ENCODE measurements around the gene PRKN. TPM values are rescaled to one million over a fixed set of nuclear protein-coding genes. Genes with fewer than 3 reads are reported as not detected.

PRKN gene
- total RNA-seq, 1 donor from 2014 or later = 5.7 TPM

DNA sequence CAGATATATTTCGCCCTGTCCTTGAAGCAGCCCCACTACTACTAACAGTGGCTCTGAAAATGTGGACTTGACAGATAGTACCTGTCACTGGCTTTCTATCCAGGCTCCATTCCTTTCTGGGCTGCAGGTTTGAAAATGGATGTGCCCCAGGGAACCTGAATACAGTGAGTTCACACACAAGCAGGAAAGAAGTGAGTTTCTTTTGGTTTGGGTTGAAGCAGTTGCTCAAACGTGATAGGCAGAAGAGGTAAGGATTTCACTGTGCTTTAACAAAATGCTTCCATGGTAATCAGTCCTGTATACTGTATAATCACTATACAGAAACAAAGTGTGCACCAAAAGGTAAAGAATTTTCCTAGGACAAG is 382.9 kb downstream of the PRKN start:
- TF ChIP-seq, protein P1, sequence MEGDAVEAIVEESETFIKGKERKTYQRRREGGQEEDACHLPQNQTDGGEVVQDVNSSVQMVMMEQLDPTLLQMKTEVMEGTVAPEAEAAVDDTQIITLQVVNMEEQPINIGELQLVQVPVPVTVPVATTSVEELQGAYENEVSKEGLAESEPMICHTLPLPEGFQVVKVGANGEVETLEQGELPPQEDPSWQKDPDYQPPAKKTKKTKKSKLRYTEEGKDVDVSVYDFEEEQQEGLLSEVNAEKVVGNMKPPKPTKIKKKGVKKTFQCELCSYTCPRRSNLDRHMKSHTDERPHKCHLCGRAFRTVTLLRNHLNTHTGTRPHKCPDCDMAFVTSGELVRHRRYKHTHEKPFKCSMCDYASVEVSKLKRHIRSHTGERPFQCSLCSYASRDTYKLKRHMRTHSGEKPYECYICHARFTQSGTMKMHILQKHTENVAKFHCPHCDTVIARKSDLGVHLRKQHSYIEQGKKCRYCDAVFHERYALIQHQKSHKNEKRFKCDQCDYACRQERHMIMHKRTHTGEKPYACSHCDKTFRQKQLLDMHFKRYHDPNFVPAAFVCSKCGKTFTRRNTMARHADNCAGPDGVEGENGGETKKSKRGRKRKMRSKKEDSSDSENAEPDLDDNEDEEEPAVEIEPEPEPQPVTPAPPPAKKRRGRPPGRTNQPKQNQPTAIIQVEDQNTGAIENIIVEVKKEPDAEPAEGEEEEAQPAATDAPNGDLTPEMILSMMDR (IDR thresholded peaks at IDR 0.05) = no peak
- Mint-ChIP-seq H3K4me1 (ENCODE audit: low read depth) (peaks cover 10% of the 10 kb centered on the region), H3K36me3 (ENCODE audit: low read depth) (no peaks in the 10 kb centered on the region), H3K27me3 (ENCODE audit: low read depth) (no peaks in the 10 kb centered on the region), H3K9me3 (ENCODE audit: low read depth) (no peaks in the 10 kb centered on the region), H3K4me3 (ENCODE audit: unreplicated experiment) (no peak overlapping the region), H3K27ac (ENCODE audit: unreplicated experiment) (no peak overlapping the region)
- no peak for DNase-seq (ENCODE audit: low spot score)

DNA sequence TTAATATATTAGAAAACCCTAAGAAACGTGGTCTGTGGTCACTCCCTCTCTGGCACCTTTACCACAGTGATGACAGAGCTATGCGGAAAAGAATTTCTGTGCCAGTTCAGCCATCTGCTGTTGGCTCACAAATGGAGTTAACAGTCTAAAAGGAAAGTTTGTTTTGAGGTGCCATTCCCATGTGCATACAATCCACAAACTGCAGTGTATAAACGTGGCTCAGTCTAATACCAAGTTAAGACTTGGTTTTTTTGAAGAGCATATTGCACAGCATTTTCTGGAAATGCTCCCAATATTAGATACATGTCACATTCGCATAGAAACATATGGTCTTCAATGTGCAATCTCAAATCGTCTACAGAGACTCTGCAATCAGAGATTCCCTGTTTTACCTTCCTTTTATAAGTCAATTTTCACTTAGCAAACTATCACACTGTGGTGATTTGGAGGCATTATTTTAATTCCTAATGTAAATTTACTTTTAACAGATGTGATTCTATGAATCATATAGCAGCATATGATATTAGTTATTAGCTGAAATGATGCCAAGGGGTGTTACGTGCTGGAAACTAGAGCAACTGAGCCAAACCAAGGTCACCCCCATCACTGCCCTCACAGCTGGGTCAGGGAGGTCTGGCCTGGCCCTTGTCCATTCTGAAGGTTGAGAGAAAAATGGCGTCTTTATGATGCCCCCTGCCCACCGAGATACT is 383.5 kb downstream of the PRKN start:
- DNase-seq (ENCODE audit: low spot score) = no peak
- Mint-ChIP-seq H3K36me3 (ENCODE audit: low read depth) (no peaks in the 10 kb centered on the region), H3K27me3 (ENCODE audit: low read depth) (no peaks in the 10 kb centered on the region), H3K9me3 (ENCODE audit: low read depth) (no peaks in the 10 kb centered on the region), H3K27ac (ENCODE audit: unreplicated experiment) (no peak overlapping the region), H3K4me3 (ENCODE audit: unreplicated experiment) (no peak overlapping the region), H3K4me1 (ENCODE audit: low read depth) (peaks cover 10% of the 10 kb centered on the region)
- TF ChIP-seq, protein P1 (IDR thresholded peaks at IDR 0.05) = no peak

DNA sequence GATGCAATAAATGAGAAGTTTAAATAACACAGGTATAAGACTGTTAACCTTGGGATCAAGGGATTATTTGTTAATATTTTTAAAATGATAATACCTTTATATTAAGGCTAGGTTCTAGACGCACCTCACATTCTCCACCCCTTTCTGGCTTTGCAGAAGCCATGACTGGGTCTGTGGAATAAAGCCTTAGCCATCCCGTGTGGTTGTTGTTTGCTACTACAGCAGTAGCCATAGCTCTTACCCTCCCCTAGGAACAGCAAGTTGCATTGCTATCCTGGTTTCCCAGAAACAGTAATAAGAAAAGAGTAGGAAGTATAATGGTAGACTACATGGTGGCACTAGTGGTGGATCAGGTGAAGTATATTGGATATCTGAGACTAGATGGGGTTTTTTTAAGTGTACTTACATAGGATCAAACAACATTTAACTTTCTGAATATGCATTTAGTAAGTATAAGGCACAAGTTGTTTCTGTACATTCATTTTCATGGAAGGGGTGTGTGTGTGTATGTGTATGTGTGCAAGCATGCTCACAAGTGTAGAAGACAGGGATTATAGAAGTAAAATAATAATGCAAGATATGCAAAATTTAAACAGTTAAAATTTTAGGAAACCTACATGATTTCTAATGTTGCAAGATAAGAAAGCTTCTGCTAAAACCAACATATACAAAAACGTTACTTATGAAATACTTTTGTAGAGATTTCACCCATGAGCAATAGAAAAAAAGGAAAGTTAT is 384.2 kb downstream of the PRKN start:
- Mint-ChIP-seq H3K4me1 (ENCODE audit: low read depth) (peaks cover 10% of the 10 kb centered on the region), H3K27ac (ENCODE audit: unreplicated experiment) (no peak overlapping the region), H3K4me3 (ENCODE audit: unreplicated experiment) (no peak overlapping the region), H3K27me3 (ENCODE audit: low read depth) (no peaks in the 10 kb centered on the region), H3K9me3 (ENCODE audit: low read depth) (no peaks in the 10 kb centered on the region), H3K36me3 (ENCODE audit: low read depth) (no peaks in the 10 kb centered on the region)
- DNase-seq (ENCODE audit: low spot score) = no peak
- TF ChIP-seq, protein P1 (IDR thresholded peaks at IDR 0.05) = peak; percentile 31

DNA sequence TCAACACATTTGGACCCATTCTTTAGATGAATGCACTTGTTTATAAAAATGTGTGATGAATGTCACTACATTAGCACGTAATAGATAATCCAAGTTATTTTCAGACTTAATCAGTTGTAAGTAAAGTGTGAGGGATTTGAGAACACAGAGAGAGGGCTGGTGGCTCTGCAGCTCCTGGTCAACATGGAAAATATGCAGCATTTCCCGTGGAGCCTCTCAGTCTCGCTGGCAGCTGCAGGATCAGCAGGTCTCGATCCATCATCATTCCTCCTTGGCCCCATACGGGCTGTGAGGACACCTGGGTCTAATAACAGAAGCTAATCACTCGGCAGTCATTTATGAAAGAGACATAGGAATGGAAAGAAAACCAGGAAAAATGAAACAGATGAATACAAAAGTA is 390.2 kb downstream of the PRKN start:
- Mint-ChIP-seq H3K4me3 (ENCODE audit: unreplicated experiment) (no peak overlapping the region), H3K9me3 (ENCODE audit: low read depth) (peaks cover 6% of the 10 kb centered on the region), H3K27ac (ENCODE audit: unreplicated experiment) (no peak overlapping the region), H3K27me3 (ENCODE audit: low read depth) (no peaks in the 10 kb centered on the region), H3K4me1 (ENCODE audit: low read depth) (no peaks in the 10 kb centered on the region), H3K36me3 (ENCODE audit: low read depth) (no peaks in the 10 kb centered on the region)
- TF ChIP-seq, protein P1 (IDR thresholded peaks at IDR 0.05) = no peak
- no peak for DNase-seq (ENCODE audit: low spot score)

DNA sequence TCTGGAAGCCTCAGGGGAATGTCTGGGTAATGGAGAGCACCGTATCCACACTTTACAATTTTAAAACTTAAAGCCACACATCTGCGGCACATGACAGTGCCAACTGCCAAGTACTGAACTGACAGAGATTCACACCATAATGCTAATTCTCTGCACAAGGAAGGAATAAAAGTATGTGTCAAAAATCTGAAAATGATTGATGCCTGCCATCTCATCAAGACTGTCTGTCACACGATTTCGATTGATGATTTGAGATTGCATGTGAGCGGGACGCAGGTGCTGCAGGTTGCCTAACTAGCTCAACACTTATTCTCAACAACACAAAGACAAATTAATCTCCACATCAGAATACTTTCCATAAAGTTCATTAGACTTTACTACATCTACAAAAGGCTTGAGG is 391.2 kb downstream of the PRKN start:
- H3K4me3 Mint-ChIP-seq (ENCODE audit: unreplicated experiment) = no peak overlapping the region
- no peak overlapping the region for H3K27ac Mint-ChIP-seq (ENCODE audit: unreplicated experiment)
- H3K27me3 Mint-ChIP-seq (ENCODE audit: low read depth) = no peaks in the 10 kb centered on the region
- TF ChIP-seq, protein P1 (IDR thresholded peaks at IDR 0.05) = no peak
- H3K9me3 Mint-ChIP-seq (ENCODE audit: low read depth) = peaks cover 6% of the 10 kb centered on the region
- peaks cover 2% of the 10 kb centered on the region for H3K36me3 Mint-ChIP-seq (ENCODE audit: low read depth)
- no peaks in the 10 kb centered on the region for H3K4me1 Mint-ChIP-seq (ENCODE audit: low read depth)
- DNase-seq (ENCODE audit: low spot score) = no peak
